Measurements from ENCODE around the gene UCMA. TPM values are rescaled to one million over a fixed set of nuclear protein-coding genes. Genes with fewer than 3 reads are reported as not detected.

Gene UCMA
- total RNA-seq, 1 donor = not detected

DNA sequence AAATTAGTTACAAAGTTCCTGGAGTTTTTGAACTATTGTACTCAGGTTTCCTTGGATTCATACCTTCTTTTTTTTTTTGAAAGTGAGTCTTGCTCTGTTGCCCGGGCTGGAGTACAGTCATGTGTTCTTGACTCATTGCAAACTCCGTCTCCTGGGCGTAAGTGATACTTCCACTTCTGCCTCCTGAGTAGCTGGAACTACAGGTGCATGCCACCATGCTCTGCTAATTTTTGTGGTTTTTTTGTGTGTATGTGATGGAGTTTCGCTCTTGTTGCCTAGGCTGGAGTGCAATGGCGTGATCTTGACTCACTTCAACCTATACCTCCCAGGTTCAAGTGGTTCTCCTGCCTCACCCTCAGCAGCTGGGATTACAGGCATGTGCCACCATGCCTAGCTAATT lies 50.5 kb downstream of the UCMA start:
- no peak for DNase-seq (ENCODE audit: low read depth)
- TF ChIP-seq CTCF (IDR thresholded peaks at IDR 0.05; ENCODE audit: insufficient read depth, low read length) = no peak
- no peak overlapping the region for H3K4me3 ChIP-seq (ENCODE audit: low read depth, low read length)

- DNase-seq (ENCODE audit: low read depth) = no peak
- no peak for TF ChIP-seq CTCF (IDR thresholded peaks at IDR 0.05; ENCODE audit: insufficient read depth, low read length)
- no peak overlapping the region for H3K4me3 ChIP-seq (ENCODE audit: low read depth, low read length)
Observed at GRCh38 chr10:13182424-13182823, 51.8 kb downstream of the UCMA start.

- no peak overlapping the region for H3K4me3 ChIP-seq (ENCODE audit: low read depth, low read length)
- no peak for DNase-seq (ENCODE audit: low read depth)
- no peak for TF ChIP-seq CTCF (IDR thresholded peaks at IDR 0.05; ENCODE audit: insufficient read depth, low read length)
Observed at GRCh38 chr10:13180788-13181187, 53.4 kb downstream of the UCMA start.

GRCh38 chr10:13173616-13174015 lies 60.6 kb downstream of the UCMA start:
- no peak for TF ChIP-seq CTCF (IDR thresholded peaks at IDR 0.05; ENCODE audit: insufficient read depth, low read length)
- no peak for DNase-seq (ENCODE audit: low read depth)
- H3K4me3 ChIP-seq (ENCODE audit: low read depth, low read length) = no peak overlapping the region

Small RNA genes lying within 50 kb of the gene (small RNA-seq; reads per million reads assigned to genes)
- gene RNU6-6P = not detected

Other genes with a start within 250 kb of the UCMA start
- 0.25 and 3.9 TPM in 2 replicates for gene CCDC3, start 232.7 kb downstream of the UCMA start, total RNA-seq (ENCODE audit: low replicate concordance)
- 107 and 157 TPM in 2 replicates for gene OPTN, start 134.2 kb downstream of the UCMA start, total RNA-seq (ENCODE audit: low replicate concordance)
- 19.5 TPM in 1 of 2 replicates, not detected in the other for gene MCM10, start 72.8 kb downstream of the UCMA start, total RNA-seq (ENCODE audit: low replicate concordance)
- gene PHYH, start 65.7 kb upstream of the UCMA start, total RNA-seq (ENCODE audit: low replicate concordance) = 25.3 and 26.0 TPM in 2 replicates
- gene SEPHS1, start 113.9 kb upstream of the UCMA start, total RNA-seq (ENCODE audit: low replicate concordance) = 9.8 and 35.2 TPM in 2 replicates

All from fibroblast of the aortic adventitia (primary cell).